Endothelial cell of umbilical vein (primary cell): ENCODE results near the gene ZFYVE28. TPM values are rescaled to one million over a fixed set of nuclear protein-coding genes. Genes with fewer than 3 reads are reported as not detected.

Experiments used
- BruUV-seq: library from RNA; stranded (reverse); fragments of 400-500 nt; replicated peaks from 2 replicates; lab custom pipeline; 2021; lab: Mats Ljungman, UMichigan
- CTCF ChIA-PET: fragments of 300-600, 350-600 bp; sonication (Branson Sonifier 250); formaldehyde crosslinking; loops from one replicate; lab custom pipeline; 2021; ENCODE audit warnings: antibody characterized with exemption, inconsistent platforms; lab: Charles Lee
- POLR2A ChIA-PET: fragments of 300-600, 350-600 bp; sonication (Branson Sonifier 250); formaldehyde crosslinking; loops from one replicate; lab custom pipeline; 2021; ENCODE audit warnings: antibody characterized with exemption, inconsistent platforms; lab: Charles Lee
- DNase-seq: peaks from one replicate; pipeline ENCODE4 v3.0.0-alpha.2; 2011; ENCODE audit warnings: low read depth, low spot score
- FAIRE-seq: peaks from 2 replicates; lab custom pipeline; 2011; peaks lifted over from hg19 to GRCh38; lab: Jason Lieb, UNC
- H2AFZ ChIP-seq: 2 replicates; pipeline ENCODE4 v1.6.0; 2012; ENCODE audit warnings: low read depth, low read length, control low read depth, inconsistent platforms
- H3K27ac ChIP-seq: 2 replicates; pipeline ENCODE4 v1.5.1; 2011; ENCODE audit warnings: low read depth, mild to moderate bottlenecking, control low read depth, low read length, moderate library complexity; ENCODE audit not compliant: insufficient read depth
- H3K27me3 ChIP-seq, 2 experiments: 2 replicates each; pipeline versions ENCODE4 v1.6.0 to v1.6.1; 2011; ENCODE audit warnings: low read length in 2 of 2, mixed read lengths in 1 of 2; ENCODE audit not compliant: control insufficient read depth in 2 of 2, insufficient read depth in 2 of 2
- H3K36me3 ChIP-seq, 2 experiments: 2 replicates in 1 of 2; 3 replicates in 1 of 2; pipeline ENCODE4 v1.5.1; 2011; ENCODE audit warnings: low read length in 2 of 2, mild to moderate bottlenecking in 1 of 2, moderate library complexity in 1 of 2; ENCODE audit not compliant: control insufficient read depth in 2 of 2, insufficient read depth in 2 of 2; ENCODE audit errors: extremely low read depth in 1 of 2
- H3K4me1 ChIP-seq: 3 replicates; pipeline ENCODE4 v1.5.1; 2011; ENCODE audit warnings: mild to moderate bottlenecking, low read length; ENCODE audit not compliant: control insufficient read depth, insufficient read depth; ENCODE audit errors: extremely low read depth
- H3K4me2 ChIP-seq: 2 replicates; pipeline ENCODE4 v1.6.1; 2011; ENCODE audit warnings: low read length, control low read depth, mixed read lengths; ENCODE audit not compliant: insufficient read depth
- H3K4me3 ChIP-seq, 3 experiments: fragments of 200-600 bp in 1 of 3; sonication (generic), shearing (Covaris generic) in 1 of 3; replicated peaks in 1 of 3; 2 replicates each; pipeline ENCODE4 v1.5.1; 2011 to 2016; ENCODE audit warnings: control low read depth in 3 of 3, low read length in 3 of 3, mild to moderate bottlenecking in 2 of 3, inconsistent platforms in 1 of 3, low read depth in 1 of 3, moderate library complexity in 1 of 3; ENCODE audit not compliant: insufficient read depth in 1 of 3
- H3K79me2 ChIP-seq: 2 replicates; pipeline ENCODE4 v1.6.0; 2012; ENCODE audit warnings: low read length, inconsistent platforms; ENCODE audit not compliant: control insufficient read depth, insufficient read depth
- H3K9ac ChIP-seq: replicated peaks from 2 replicates; pipeline ENCODE3; 2011; ENCODE audit warnings: low read length, control low read depth; ENCODE audit not compliant: insufficient read depth; ENCODE audit errors: extremely low read depth
- H3K9me1 ChIP-seq: replicated peaks from 3 replicates; pipeline ENCODE4 v1.6.0; 2011; ENCODE audit warnings: mild to moderate bottlenecking, low read length; ENCODE audit not compliant: control insufficient read depth, insufficient read depth; ENCODE audit errors: extremely low read depth
- H3K9me3 ChIP-seq: replicated peaks from 2 replicates; pipeline ENCODE4 v1.5.1; 2012; ENCODE audit warnings: low read length, inconsistent platforms; ENCODE audit not compliant: control insufficient read depth, insufficient read depth
- H4K20me1 ChIP-seq: replicated peaks from 2 replicates; pipeline ENCODE3; 2011; ENCODE audit warnings: mild to moderate bottlenecking, low read length; ENCODE audit not compliant: control insufficient read depth, insufficient read depth; ENCODE audit errors: extremely low read depth
- CTCF ChIP-seq, 2 donors: IDR thresholded peaks; 1 replicate in 1 of 2; 2 replicates in 1 of 2; pipeline ENCODE4 v1.5.1; 2011; ENCODE audit warnings: low read length in 2 of 2, mild to moderate bottlenecking in 2 of 2, moderate library complexity in 2 of 2, control low read depth in 1 of 2, inconsistent platforms in 1 of 2, low read depth in 1 of 2; ENCODE audit not compliant: insufficient read depth in 1 of 2; ENCODE audit errors: extremely low read depth in 1 of 2
- EZH2 ChIP-seq: IDR thresholded peaks from 2 replicates; pipeline ENCODE4 v1.6.1; 2012; ENCODE audit warnings: borderline replicate concordance, low read depth, mild to moderate bottlenecking, moderate library complexity, low read length, inconsistent platforms; ENCODE audit not compliant: severe bottlenecking
- FOS ChIP-seq: IDR thresholded peaks from 2 replicates; pipeline ENCODE4 v1.6.1; 2011; ENCODE audit warnings: mild to moderate bottlenecking, low read length, moderate library complexity, borderline replicate concordance; ENCODE audit not compliant: insufficient read depth
- GATA2 ChIP-seq: IDR thresholded peaks from 2 replicates; pipeline ENCODE4 v1.7.0; 2011; ENCODE audit warnings: low read depth, mild to moderate bottlenecking, moderate library complexity, mixed read lengths, low read length; ENCODE audit not compliant: insufficient read length, insufficient read depth
- JUN ChIP-seq: IDR thresholded peaks from 2 replicates; pipeline ENCODE4 v1.6.1; 2011; ENCODE audit warnings: borderline replicate concordance, low read depth; ENCODE audit not compliant: insufficient read length, insufficient read depth
- MYC ChIP-seq: IDR thresholded peaks from one replicate; pipeline ENCODE4 v1.6.1; 2011; ENCODE audit warnings: mild to moderate bottlenecking, low read depth, low read length
- POLR2A ChIP-seq: IDR thresholded peaks from 2 replicates; pipeline ENCODE4 v1.6.1; 2012; ENCODE audit warnings: low read depth, mild to moderate bottlenecking, control low read depth, low read length
- POLR2AphosphoS5 ChIP-seq: IDR thresholded peaks from 2 replicates; pipeline ENCODE4 v1.6.1; 2012; ENCODE audit warnings: low read depth, mild to moderate bottlenecking, control low read depth, low read length, moderate library complexity; ENCODE audit not compliant: insufficient read depth
- dilution Hi-C: fragments of 300-500 bp; cut with MboI; formaldehyde crosslinking; loops from one replicate; pipeline ENCODE4 v1.15.0; 2019; ENCODE audit warnings: low sequenced_read_pairs; ENCODE audit not compliant: extremely low pct_ligation_motif_present
- intact Hi-C: fragments of 100-400 bp; cut with micrococcal nuclease; formaldehyde crosslinking; loops from one replicate; pipeline ENCODE4 v1.10.0; 2022
- polyA plus RNA-seq, 4 experiments: library from polyadenylated mRNA; depleted of rRNA in 3 of 4; stranded (reverse) in 3 of 4; unstranded in 1 of 4; fragments of >200 nt; gene quantifications; 2 replicates each; pipeline versions ENCODE4 v1.2.1 to v1.2.3, GENCODE V29; 2011 to 2012; ENCODE audit warnings: missing spikeins in 1 of 4
- total RNA-seq: library from RNA; stranded (reverse); gene quantifications from 2 replicates; pipeline ENCODE4 v1.2.3, GENCODE V29; 2021
- TF ChIP-seq, protein P1 (sequence below): IDR thresholded peaks from 2 replicates; pipeline ENCODE4 v1.6.1; 2011; ENCODE audit not compliant: insufficient read depth, insufficient read length

Gene ZFYVE28
- total and polyA plus RNA-seq, 2 donors (not counting 3 experiments of a cell fraction or from before 2014, with no cell fraction given), result 5.8 to 7.1 TPM

DNA sequence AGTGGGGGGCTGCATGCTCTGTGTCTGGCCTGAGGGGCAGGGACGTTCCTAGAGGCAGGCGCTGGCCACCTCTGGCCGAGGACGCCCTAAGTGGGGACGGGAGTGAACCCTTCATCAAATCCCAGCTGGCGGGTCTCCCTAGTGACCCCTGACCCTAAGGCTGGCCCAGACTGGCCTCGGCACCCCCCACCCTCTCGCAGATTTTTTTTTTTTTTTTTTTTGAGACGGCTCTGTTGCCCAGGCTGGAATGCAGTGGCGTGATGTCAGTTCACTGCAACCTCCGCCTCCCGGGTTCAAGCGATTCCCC is 155.5 kb downstream of the ZFYVE28 start:
- no peak for FAIRE-seq
- Histone ChIP-seq H3K27ac (peak overlapping the region; percentile 66), H3K27me3 (no peaks in the 10 kb centered on the region), H3K79me2 (peaks cover 15% of the 10 kb centered on the region), H4K20me1 (no peaks in the 10 kb centered on the region), H3K4me3 (peak overlapping the region; percentile 44 to 58 (median 47)), H3K4me2 (peak overlapping the region; percentile 81), H3K9me1 (no peaks in the 10 kb centered on the region), H3K36me3 (peaks cover 0 to 11% of the 10 kb centered on the region in 2 experiments), H3K9me3 (no peaks in the 10 kb centered on the region), H3K4me1 (peaks cover 12% of the 10 kb centered on the region), H2AFZ (peak overlapping the region; percentile 75), H3K9ac (peak overlapping the region; percentile 62)
- POLR2A ChIA-PET, result interaction anchor here (0.7 kb wide), 1 partner anchor 10 kb away, joined by 3 read pairs; no protein-coding TSS in a partner anchor
- dilution Hi-C loops (no loop called here), intact Hi-C loops (loop anchor here (1.0 to 2.0 kb wide), 4 partner anchors 21 to 200 kb away; partner anchors contain the start of genes CFAP99, HAUS3, POLN and ZFYVE28)
- no TSS peak for BruUV-seq
- CTCF ChIA-PET, result interaction anchor here (1.2 kb wide), 1 partner anchor 189 kb away, joined by 3 read pairs; no protein-coding TSS in a partner anchor
- DNase-seq, result no peak
- TF ChIP-seq GATA2 (no peak), POLR2A (no peak), JUN (no peak), POLR2AphosphoS5 (no peak), FOS (no peak), CTCF (IDR thresholded peaks at IDR 0.05; ENCODE audit: extremely low read depth in 1 of 2, insufficient read depth in 1 of 2, low read depth in 1 of 2, low read length in 2 of 2) (no peak), EZH2 (no peak), MYC (no peak)
- TF ChIP-seq, protein P1, sequence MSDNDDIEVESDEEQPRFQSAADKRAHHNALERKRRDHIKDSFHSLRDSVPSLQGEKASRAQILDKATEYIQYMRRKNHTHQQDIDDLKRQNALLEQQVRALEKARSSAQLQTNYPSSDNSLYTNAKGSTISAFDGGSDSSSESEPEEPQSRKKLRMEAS, result no peak
